Fibroblast of lung (primary cell): Measurements from ENCODE around the gene ECI1. TPM values are rescaled to one million over a fixed set of nuclear protein-coding genes. Genes with fewer than 3 reads are reported as not detected.

ENCODE experiments used
- DNase-seq, 2 donors: peaks; one replicate each; pipeline versions ENCODE4 v3.0.0 to v3.0.0-alpha.2; 2010; ENCODE audit warnings: low read depth in 2 of 2
- H2AFZ ChIP-seq: 2 replicates; pipeline ENCODE4 v1.5.1; 2012; ENCODE audit warnings: low read length, control low read depth, inconsistent platforms
- H3K27ac ChIP-seq: 2 replicates; pipeline ENCODE4 v1.5.1; 2011; ENCODE audit warnings: low read length, control low read depth; ENCODE audit not compliant: insufficient read depth
- H3K27me3 ChIP-seq: 2 replicates; pipeline ENCODE4 v1.5.1; 2011; ENCODE audit warnings: mild to moderate bottlenecking, low read length; ENCODE audit not compliant: control insufficient read depth, insufficient read depth
- H3K36me3 ChIP-seq: 2 replicates; pipeline ENCODE4 v1.5.1; 2011; ENCODE audit warnings: low read length; ENCODE audit not compliant: control insufficient read depth, insufficient read depth
- H3K4me1 ChIP-seq: 2 replicates; pipeline ENCODE4 v1.5.1; 2011; ENCODE audit warnings: low read length; ENCODE audit not compliant: control insufficient read depth, insufficient read depth; ENCODE audit errors: extremely low read depth
- H3K4me2 ChIP-seq: 2 replicates; pipeline ENCODE4 v1.5.1; 2011; ENCODE audit warnings: low read length, control low read depth; ENCODE audit not compliant: insufficient read depth; ENCODE audit errors: extremely low read depth
- H3K4me3 ChIP-seq, 4 experiments: fragments of 200-600 bp in 1 of 4; sonication (generic) in 1 of 4; replicated peaks in 1 of 4; 2 replicates each; pipeline ENCODE4 v1.5.1; 2011 to 2016; ENCODE audit warnings: low read length in 4 of 4, low read depth in 3 of 4, mild to moderate bottlenecking in 3 of 4, control low read depth in 2 of 4, inconsistent platforms in 1 of 4, mixed read lengths in 1 of 4; ENCODE audit not compliant: insufficient read depth in 1 of 4; ENCODE audit errors: control extremely low read depth in 1 of 4
- H3K79me2 ChIP-seq: 2 replicates; pipeline ENCODE4 v1.5.1; 2012; ENCODE audit warnings: mild to moderate bottlenecking, low read length, inconsistent platforms; ENCODE audit not compliant: control insufficient read depth, insufficient read depth
- H3K9ac ChIP-seq: 2 replicates; pipeline ENCODE4 v1.5.1; 2011; ENCODE audit warnings: mild to moderate bottlenecking, low read length, control low read depth; ENCODE audit not compliant: insufficient read depth
- H3K9me3 ChIP-seq: 2 replicates; pipeline ENCODE4 v1.5.1; 2012; ENCODE audit warnings: low read depth, low read length; ENCODE audit not compliant: control insufficient read depth, insufficient read depth
- H4K20me1 ChIP-seq: 2 replicates; pipeline ENCODE4 v1.5.1; 2011; ENCODE audit warnings: low read length; ENCODE audit not compliant: control insufficient read depth, insufficient read depth; ENCODE audit errors: extremely low read depth
- CTCF ChIP-seq, 2 donors: IDR thresholded peaks in 1 of 2; conservative IDR thresholded peaks in 1 of 2; 1 replicate in 1 of 2; 2 replicates in 1 of 2; pipeline ENCODE4 v1.5.1; 2011 to 2012; ENCODE audit warnings: low read length in 2 of 2, control low read depth in 1 of 2, inconsistent platforms in 1 of 2, low read depth in 1 of 2, mild to moderate bottlenecking in 1 of 2
- EZH2 ChIP-seq: IDR thresholded peaks from 2 replicates; pipeline ENCODE4 v1.5.1; 2012; ENCODE audit warnings: low read length, control low read depth, mild to moderate bottlenecking; ENCODE audit errors: missing control alignments
- polyA plus RNA-seq, 2 donors: library from polyadenylated mRNA; depleted of rRNA in 1 of 2; stranded (reverse) in 1 of 2; unstranded in 1 of 2; fragments of >200 nt; gene quantifications; 2 replicates each; pipeline ENCODE4 v1.2.1, GENCODE V29; 2011 to 2012; ENCODE audit warnings: missing spikeins in 1 of 2
- total RNA-seq: library from RNA; depleted of rRNA; stranded (reverse); fragments of >200 nt; gene quantifications from 2 replicates; pipeline ENCODE4 v1.2.1, GENCODE V29; 2014

The ECI1 gene
- total and polyA plus RNA-seq, 2 donors (not counting 1 experiment from before 2014, with no cell fraction given) = 18.8 to 35.8 TPM

GRCh38 chr16:2295056-2295798 lies 43.8 kb upstream of the ECI1 start:
- Histone ChIP-seq H4K20me1 (no peaks in the 10 kb centered on the region), H3K9me3 (no peaks in the 10 kb centered on the region), H3K4me3 (no peak overlapping the region), H3K27ac (no peak overlapping the region), H3K36me3 (no peaks in the 10 kb centered on the region), H3K79me2 (no peaks in the 10 kb centered on the region), H3K4me2 (no peak overlapping the region), H3K27me3 (no peaks in the 10 kb centered on the region), H2AFZ (no peak overlapping the region), H3K4me1 (no peaks in the 10 kb centered on the region), H3K9ac (no peak overlapping the region)
- TF ChIP-seq EZH2 = no peak
- no peak for TF ChIP-seq CTCF (conservative IDR thresholded peaks at IDR 0.05 in 1 of 2, IDR thresholded peaks at IDR 0.05 in 1 of 2; ENCODE audit: low read depth in 1 of 2, low read length in 2 of 2)
- no peak for DNase-seq

GRCh38 chr16:2292221-2292620 lies 40.8 kb upstream of the ECI1 start:
- Histone ChIP-seq H3K27ac (no peak overlapping the region), H3K4me3 (no peak overlapping the region), H3K4me1 (no peaks in the 10 kb centered on the region), H2AFZ (no peak overlapping the region), H3K9me3 (no peaks in the 10 kb centered on the region), H3K9ac (no peak overlapping the region), H3K79me2 (no peaks in the 10 kb centered on the region), H4K20me1 (no peaks in the 10 kb centered on the region), H3K27me3 (no peaks in the 10 kb centered on the region), H3K36me3 (no peaks in the 10 kb centered on the region), H3K4me2 (no peak overlapping the region)
- TF ChIP-seq EZH2 = no peak
- no peak for TF ChIP-seq CTCF (conservative IDR thresholded peaks at IDR 0.05 in 1 of 2, IDR thresholded peaks at IDR 0.05 in 1 of 2; ENCODE audit: low read depth in 1 of 2, low read length in 2 of 2)
- DNase-seq = no peak

- DNase-seq = no peak
- no peaks in the 10 kb centered on the region for H3K36me3 ChIP-seq
- H3K4me2 ChIP-seq = no peak overlapping the region
- no peaks in the 10 kb centered on the region for H3K27me3 ChIP-seq
- H4K20me1 ChIP-seq = no peaks in the 10 kb centered on the region
- no peak overlapping the region for H3K27ac ChIP-seq
- no peak overlapping the region for H3K9ac ChIP-seq
- no peaks in the 10 kb centered on the region for H3K9me3 ChIP-seq
- no peaks in the 10 kb centered on the region for H3K79me2 ChIP-seq
- no peak overlapping the region for H3K4me3 ChIP-seq
- TF ChIP-seq EZH2 (no peak), CTCF (conservative IDR thresholded peaks at IDR 0.05 in 1 of 2, IDR thresholded peaks at IDR 0.05 in 1 of 2; ENCODE audit: low read depth in 1 of 2, low read length in 2 of 2) (no peak)
- H3K4me1 ChIP-seq = no peaks in the 10 kb centered on the region
- no peak overlapping the region for H2AFZ ChIP-seq
Measured at GRCh38 chr16:2289282-2289681, 37.9 kb upstream of the ECI1 start.
